ENCODE measurements around the gene FAHD2B. TPM values are rescaled to one million over a fixed set of nuclear protein-coding genes. Genes with fewer than 3 reads are reported as not detected.
A peak's percentile ranks its signal among the peaks of the same experiment; 100 is the strongest.
"Not testable (repeated sequence)": the region's sequence is repeated elsewhere in the genome, so short reads cannot be mapped to it uniquely, and the experiment has no call there.

FAHD2B gene
- total RNA-seq, 1 donor from 2014 or later = 32.8 TPM

- ATAC-seq; intact Hi-C loops (cut with DNase I); DNase-seq (ENCODE audit: low spot score): not testable (repeated sequence)
Measured at GRCh38 chr2:97077213-97077612, 17.5 kb downstream of the FAHD2B start.

GRCh38 chr2:97070915-97071314 lies 23.8 kb downstream of the FAHD2B start:
- ATAC-seq; intact Hi-C loops (cut with DNase I); DNase-seq (ENCODE audit: low spot score): not testable (repeated sequence)

GRCh38 chr2:97068722-97069121 lies 26.0 kb downstream of the FAHD2B start:
- intact Hi-C loops (cut with DNase I); ATAC-seq; DNase-seq (ENCODE audit: low spot score): not testable (repeated sequence)

- peak; percentile 22 for ATAC-seq
- DNase-seq (ENCODE audit: low spot score) = no peak
- intact Hi-C loops (cut with DNase I) = no loop called here
Measured at GRCh38 chr2:97068074-97068473, 26.6 kb downstream of the FAHD2B start.

GRCh38 chr2:97067279-97068004 lies 27.2 kb downstream of the FAHD2B start:
- DNase-seq (ENCODE audit: low spot score) = no peak
- intact Hi-C loops (cut with DNase I) = no loop called here
- peak; percentile 46 for ATAC-seq

GRCh38 chr2:97066030-97066429 lies 28.7 kb downstream of the FAHD2B start:
- ATAC-seq; intact Hi-C loops (cut with DNase I); DNase-seq (ENCODE audit: low spot score): not testable (repeated sequence)

GRCh38 chr2:97062020-97062419 lies 32.7 kb downstream of the FAHD2B start:
- DNase-seq (ENCODE audit: low spot score); intact Hi-C loops (cut with DNase I); ATAC-seq: not testable (repeated sequence)

- DNase-seq (ENCODE audit: low spot score); ATAC-seq; intact Hi-C loops (cut with DNase I): not testable (repeated sequence)
Measured at GRCh38 chr2:97059782-97060181, 34.9 kb downstream of the FAHD2B start.

- intact Hi-C loops (cut with DNase I); ATAC-seq; DNase-seq (ENCODE audit: low spot score): not testable (repeated sequence)
Measured at GRCh38 chr2:97056150-97056549, 38.5 kb downstream of the FAHD2B start.

GRCh38 chr2:97050032-97050431 lies 44.6 kb downstream of the FAHD2B start:
- DNase-seq (ENCODE audit: low spot score); ATAC-seq; intact Hi-C loops (cut with DNase I): not testable (repeated sequence)

- intact Hi-C loops (cut with DNase I); DNase-seq (ENCODE audit: low spot score); ATAC-seq: not testable (repeated sequence)
Measured at GRCh38 chr2:97048448-97048847, 46.2 kb downstream of the FAHD2B start.

GRCh38 chr2:97046676-97047075 lies 48.0 kb downstream of the FAHD2B start:
- DNase-seq (ENCODE audit: low spot score); ATAC-seq; intact Hi-C loops (cut with DNase I): not testable (repeated sequence)

GRCh38 chr2:97045895-97046499 lies 48.7 kb downstream of the FAHD2B start:
- intact Hi-C loops (cut with DNase I); DNase-seq (ENCODE audit: low spot score); ATAC-seq: not testable (repeated sequence)

Other genes with a start within 250 kb of the FAHD2B start
- gene ANKRD39, start 236.9 kb downstream of the FAHD2B start, total RNA-seq = 15.9 TPM
- 136 TPM for gene SEMA4C, start 224.8 kb downstream of the FAHD2B start, total RNA-seq
- gene FAM178B, start 108.3 kb downstream of the FAHD2B start, total RNA-seq = 23.1 TPM
- gene ANKRD36, start 18.3 kb upstream of the FAHD2B start, total RNA-seq = 69.6 TPM

All from sciatic nerve (tissue), 2 donors.